HepG2 (cell line): ENCODE data around the gene SNAP23. TPM values are rescaled to one million over a fixed set of nuclear protein-coding genes. Genes with fewer than 3 reads are reported as not detected.

Experiments
- FIP1L1 ChIP-seq: fragments of 200-400 bp; formaldehyde crosslinking; IDR thresholded peaks from 2 replicates; pipeline ENCODE4 v1.6.1; 2018; ENCODE audit warnings: low read depth, mild to moderate bottlenecking, low read length, moderate library complexity, borderline replicate concordance; ENCODE audit not compliant: insufficient read depth
- MBD4 ChIP-seq: IDR thresholded peaks from 2 replicates; pipeline ENCODE4 v1.6.1; 2012; ENCODE audit warnings: low read length, inconsistent platforms, borderline replicate concordance
- NFIC ChIP-seq: IDR thresholded peaks from 2 replicates; pipeline ENCODE4 v1.6.1; 2012; ENCODE audit warnings: mild to moderate bottlenecking, low read length, inconsistent platforms
- NFKB2 ChIP-seq: sonication (generic); formaldehyde crosslinking; IDR thresholded peaks from 2 replicates; pipeline ENCODE4 v1.4.0; 2020; ENCODE audit warnings: missing genetic modification reagents, borderline replicate concordance
- NR1H2 ChIP-seq: sonication (generic); formaldehyde crosslinking; IDR thresholded peaks from 2 replicates; pipeline ENCODE4 v1.8.1; 2022; ENCODE audit warnings: low read depth, missing genetic modification reagents, borderline replicate concordance
- ZMYM3 ChIP-seq: sonication (generic); formaldehyde crosslinking; IDR thresholded peaks from 2 replicates; pipeline ENCODE4 v1.5.1; 2020; ENCODE audit warnings: mild to moderate bottlenecking, missing genetic modification reagents
- ZNF550 ChIP-seq: sonication (generic); formaldehyde crosslinking; IDR thresholded peaks from 2 replicates; pipeline ENCODE4 v1.4.0; 2020; ENCODE audit warnings: mild to moderate bottlenecking, missing genetic modification reagents, borderline replicate concordance
- ZNF569 ChIP-seq: sonication (generic); formaldehyde crosslinking; IDR thresholded peaks from 2 replicates; pipeline ENCODE4 v1.5.0; 2020; ENCODE audit warnings: mild to moderate bottlenecking, missing genetic modification reagents, moderate library complexity, borderline replicate concordance
- polyA plus RNA-seq, 8 experiments: library from polyadenylated mRNA; depleted of rRNA in 3 of 8; stranded (reverse) in 7 of 8; unstranded in 1 of 8; fragments of >200 nt; fragmentation: Illumina TruSeq in 4 of 8; extraction: Trizol in 4 of 8; gene quantifications; 2 replicates each; pipeline versions ENCODE4 v1.2.1 to v1.2.3, GENCODE V29; 2011 to 2016; ENCODE audit warnings: low read depth in 4 of 8, missing spikeins in 1 of 8, mixed read lengths in 1 of 8; ENCODE audit not compliant: insufficient read depth in 1 of 8
- total RNA-seq, 5 experiments: library from RNA; depleted of rRNA; stranded (reverse); fragments of >200 nt; fragmentation: Illumina TruSeq; extraction: Trizol; gene quantifications; 2 replicates each; pipeline ENCODE4 v1.2.3, GENCODE V29; 2016; ENCODE audit warnings: low read depth in 1 of 5
- TF ChIP-seq, protein P1 (sequence below): sonication (generic); formaldehyde crosslinking; IDR thresholded peaks from 2 replicates; pipeline ENCODE4 v1.5.0; 2020; ENCODE audit warnings: mild to moderate bottlenecking, missing genetic modification reagents, borderline replicate concordance
- TF ChIP-seq, protein P2 (sequence below), 2 experiments: fragments of 450-650 bp in 1 of 2; sonication (generic) in 1 of 2; formaldehyde crosslinking; IDR thresholded peaks; 2 replicates each; pipeline versions ENCODE4 v1.5.0 to v1.8.0; 2020 to 2022; ENCODE audit warnings: mild to moderate bottlenecking in 1 of 2, missing genetic modification reagents in 1 of 2
- TF ChIP-seq, protein P3 (sequence below): sonication (generic); formaldehyde crosslinking; IDR thresholded peaks from 2 replicates; pipeline ENCODE4 v1.4.0; 2020; ENCODE audit warnings: missing genetic modification reagents
- TF ChIP-seq, protein P4 (sequence below): sonication (generic); formaldehyde crosslinking; IDR thresholded peaks from 2 replicates; pipeline ENCODE4 v1.4.0; 2020; ENCODE audit warnings: missing genetic modification reagents
- TF ChIP-seq, protein P5 (sequence below): sonication (generic); formaldehyde crosslinking; IDR thresholded peaks from 2 replicates; pipeline ENCODE4 v1.9.0; 2021; ENCODE audit warnings: missing genetic modification reagents, mild to moderate bottlenecking, borderline replicate concordance

Gene SNAP23
- total and polyA plus RNA-seq, 2 of the 13 experiments (the other 11 are each of a cell fraction or from before 2014, with no cell fraction given): 37.0 to 101 TPM

DNA sequence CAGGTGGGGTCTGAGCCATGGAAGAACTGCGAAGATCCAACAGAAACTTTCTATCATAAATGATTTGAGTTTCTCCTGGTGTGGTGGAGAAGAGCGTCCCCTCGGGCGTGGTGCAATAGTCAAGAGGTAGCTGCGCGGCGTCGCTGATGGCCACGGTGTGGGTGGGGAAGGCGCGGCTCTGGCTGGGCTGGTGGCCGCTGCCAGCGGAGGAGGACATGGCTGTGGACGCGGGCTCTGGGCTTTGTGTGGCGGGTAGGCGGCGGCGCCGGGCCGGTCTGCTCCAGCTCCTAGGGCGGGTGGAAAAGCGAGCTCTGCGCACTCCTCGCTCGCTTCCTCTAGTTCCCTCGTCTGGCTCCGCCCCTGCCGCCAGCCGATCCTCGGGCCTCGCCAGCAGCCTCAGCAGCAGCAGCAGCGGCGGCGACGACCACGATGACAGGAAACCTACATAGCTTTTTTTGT, 85.9 kb downstream of the SNAP23 start (continued):
- TF ChIP-seq NFKB2 (CRISPR knock-in tag) (no peak), NR1H2 (CRISPR knock-in tag) (no peak), NFIC (no peak), ZNF569 (CRISPR knock-in tag) (no peak), MBD4 (no peak), FIP1L1 (no peak), ZMYM3 (CRISPR knock-in tag) (peak; percentile 58; the same call in 1 of the 2 replicates), ZNF550 (CRISPR knock-in tag) (no peak)
- TF ChIP-seq, protein P1, sequence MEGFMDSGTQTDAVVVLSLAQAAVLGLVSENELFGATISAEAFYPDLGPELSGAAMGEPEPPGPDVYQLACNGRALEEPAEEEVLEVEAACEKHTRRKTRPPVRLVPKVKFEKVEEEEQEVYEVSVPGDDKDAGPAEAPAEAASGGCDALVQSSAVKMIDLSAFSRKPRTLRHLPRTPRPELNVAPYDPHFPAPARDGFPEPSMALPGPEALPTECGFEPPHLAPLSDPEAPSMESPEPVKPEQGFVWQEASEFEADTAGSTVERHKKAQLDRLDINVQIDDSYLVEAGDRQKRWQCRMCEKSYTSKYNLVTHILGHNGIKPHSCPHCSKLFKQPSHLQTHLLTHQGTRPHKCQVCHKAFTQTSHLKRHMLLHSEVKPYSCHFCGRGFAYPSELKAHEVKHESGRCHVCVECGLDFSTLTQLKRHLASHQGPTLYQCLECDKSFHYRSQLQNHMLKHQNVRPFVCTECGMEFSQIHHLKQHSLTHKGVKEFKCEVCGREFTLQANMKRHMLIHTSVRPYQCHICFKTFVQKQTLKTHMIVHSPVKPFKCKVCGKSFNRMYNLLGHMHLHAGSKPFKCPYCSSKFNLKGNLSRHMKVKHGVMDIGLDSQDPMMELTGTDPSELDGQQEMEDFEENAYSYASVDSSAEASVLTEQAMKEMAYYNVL: no peak
- TF ChIP-seq, protein P2, sequence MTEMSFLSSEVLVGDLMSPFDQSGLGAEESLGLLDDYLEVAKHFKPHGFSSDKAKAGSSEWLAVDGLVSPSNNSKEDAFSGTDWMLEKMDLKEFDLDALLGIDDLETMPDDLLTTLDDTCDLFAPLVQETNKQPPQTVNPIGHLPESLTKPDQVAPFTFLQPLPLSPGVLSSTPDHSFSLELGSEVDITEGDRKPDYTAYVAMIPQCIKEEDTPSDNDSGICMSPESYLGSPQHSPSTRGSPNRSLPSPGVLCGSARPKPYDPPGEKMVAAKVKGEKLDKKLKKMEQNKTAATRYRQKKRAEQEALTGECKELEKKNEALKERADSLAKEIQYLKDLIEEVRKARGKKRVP (CRISPR knock-in tag; IDR thresholded peaks at IDR 0.05): no peak
- TF ChIP-seq, protein P3, sequence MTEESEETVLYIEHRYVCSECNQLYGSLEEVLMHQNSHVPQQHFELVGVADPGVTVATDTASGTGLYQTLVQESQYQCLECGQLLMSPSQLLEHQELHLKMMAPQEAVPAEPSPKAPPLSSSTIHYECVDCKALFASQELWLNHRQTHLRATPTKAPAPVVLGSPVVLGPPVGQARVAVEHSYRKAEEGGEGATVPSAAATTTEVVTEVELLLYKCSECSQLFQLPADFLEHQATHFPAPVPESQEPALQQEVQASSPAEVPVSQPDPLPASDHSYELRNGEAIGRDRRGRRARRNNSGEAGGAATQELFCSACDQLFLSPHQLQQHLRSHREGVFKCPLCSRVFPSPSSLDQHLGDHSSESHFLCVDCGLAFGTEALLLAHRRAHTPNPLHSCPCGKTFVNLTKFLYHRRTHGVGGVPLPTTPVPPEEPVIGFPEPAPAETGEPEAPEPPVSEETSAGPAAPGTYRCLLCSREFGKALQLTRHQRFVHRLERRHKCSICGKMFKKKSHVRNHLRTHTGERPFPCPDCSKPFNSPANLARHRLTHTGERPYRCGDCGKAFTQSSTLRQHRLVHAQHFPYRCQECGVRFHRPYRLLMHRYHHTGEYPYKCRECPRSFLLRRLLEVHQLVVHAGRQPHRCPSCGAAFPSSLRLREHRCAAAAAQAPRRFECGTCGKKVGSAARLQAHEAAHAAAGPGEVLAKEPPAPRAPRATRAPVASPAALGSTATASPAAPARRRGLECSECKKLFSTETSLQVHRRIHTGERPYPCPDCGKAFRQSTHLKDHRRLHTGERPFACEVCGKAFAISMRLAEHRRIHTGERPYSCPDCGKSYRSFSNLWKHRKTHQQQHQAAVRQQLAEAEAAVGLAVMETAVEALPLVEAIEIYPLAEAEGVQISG (CRISPR knock-in tag): no peak
- TF ChIP-seq, protein P4, sequence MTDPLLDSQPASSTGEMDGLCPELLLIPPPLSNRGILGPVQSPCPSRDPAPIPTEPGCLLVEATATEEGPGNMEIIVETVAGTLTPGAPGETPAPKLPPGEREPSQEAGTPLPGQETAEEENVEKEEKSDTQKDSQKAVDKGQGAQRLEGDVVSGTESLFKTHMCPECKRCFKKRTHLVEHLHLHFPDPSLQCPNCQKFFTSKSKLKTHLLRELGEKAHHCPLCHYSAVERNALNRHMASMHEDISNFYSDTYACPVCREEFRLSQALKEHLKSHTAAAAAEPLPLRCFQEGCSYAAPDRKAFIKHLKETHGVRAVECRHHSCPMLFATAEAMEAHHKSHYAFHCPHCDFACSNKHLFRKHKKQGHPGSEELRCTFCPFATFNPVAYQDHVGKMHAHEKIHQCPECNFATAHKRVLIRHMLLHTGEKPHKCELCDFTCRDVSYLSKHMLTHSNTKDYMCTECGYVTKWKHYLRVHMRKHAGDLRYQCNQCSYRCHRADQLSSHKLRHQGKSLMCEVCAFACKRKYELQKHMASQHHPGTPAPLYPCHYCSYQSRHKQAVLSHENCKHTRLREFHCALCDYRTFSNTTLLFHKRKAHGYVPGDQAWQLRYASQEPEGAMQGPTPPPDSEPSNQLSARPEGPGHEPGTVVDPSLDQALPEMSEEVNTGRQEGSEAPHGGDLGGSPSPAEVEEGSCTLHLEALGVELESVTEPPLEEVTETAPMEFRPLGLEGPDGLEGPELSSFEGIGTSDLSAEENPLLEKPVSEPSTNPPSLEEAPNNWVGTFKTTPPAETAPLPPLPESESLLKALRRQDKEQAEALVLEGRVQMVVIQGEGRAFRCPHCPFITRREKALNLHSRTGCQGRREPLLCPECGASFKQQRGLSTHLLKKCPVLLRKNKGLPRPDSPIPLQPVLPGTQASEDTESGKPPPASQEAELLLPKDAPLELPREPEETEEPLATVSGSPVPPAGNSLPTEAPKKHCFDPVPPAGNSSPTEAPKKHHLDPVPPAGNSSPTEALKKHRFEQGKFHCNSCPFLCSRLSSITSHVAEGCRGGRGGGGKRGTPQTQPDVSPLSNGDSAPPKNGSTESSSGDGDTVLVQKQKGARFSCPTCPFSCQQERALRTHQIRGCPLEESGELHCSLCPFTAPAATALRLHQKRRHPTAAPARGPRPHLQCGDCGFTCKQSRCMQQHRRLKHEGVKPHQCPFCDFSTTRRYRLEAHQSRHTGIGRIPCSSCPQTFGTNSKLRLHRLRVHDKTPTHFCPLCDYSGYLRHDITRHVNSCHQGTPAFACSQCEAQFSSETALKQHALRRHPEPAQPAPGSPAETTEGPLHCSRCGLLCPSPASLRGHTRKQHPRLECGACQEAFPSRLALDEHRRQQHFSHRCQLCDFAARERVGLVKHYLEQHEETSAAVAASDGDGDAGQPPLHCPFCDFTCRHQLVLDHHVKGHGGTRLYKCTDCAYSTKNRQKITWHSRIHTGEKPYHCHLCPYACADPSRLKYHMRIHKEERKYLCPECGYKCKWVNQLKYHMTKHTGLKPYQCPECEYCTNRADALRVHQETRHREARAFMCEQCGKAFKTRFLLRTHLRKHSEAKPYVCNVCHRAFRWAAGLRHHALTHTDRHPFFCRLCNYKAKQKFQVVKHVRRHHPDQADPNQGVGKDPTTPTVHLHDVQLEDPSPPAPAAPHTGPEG: 0 out of 2 replicates have a peak, but pooled peaks have one; percentile 23
- TF ChIP-seq, protein P5, sequence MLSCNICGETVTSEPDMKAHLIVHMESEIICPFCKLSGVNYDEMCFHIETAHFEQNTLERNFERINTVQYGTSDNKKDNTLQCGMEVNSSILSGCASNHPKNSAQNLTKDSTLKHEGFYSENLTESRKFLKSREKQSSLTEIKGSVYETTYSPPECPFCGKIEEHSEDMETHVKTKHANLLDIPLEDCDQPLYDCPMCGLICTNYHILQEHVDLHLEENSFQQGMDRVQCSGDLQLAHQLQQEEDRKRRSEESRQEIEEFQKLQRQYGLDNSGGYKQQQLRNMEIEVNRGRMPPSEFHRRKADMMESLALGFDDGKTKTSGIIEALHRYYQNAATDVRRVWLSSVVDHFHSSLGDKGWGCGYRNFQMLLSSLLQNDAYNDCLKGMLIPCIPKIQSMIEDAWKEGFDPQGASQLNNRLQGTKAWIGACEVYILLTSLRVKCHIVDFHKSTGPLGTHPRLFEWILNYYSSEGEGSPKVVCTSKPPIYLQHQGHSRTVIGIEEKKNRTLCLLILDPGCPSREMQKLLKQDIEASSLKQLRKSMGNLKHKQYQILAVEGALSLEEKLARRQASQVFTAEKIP: no peak
